HL-60/S4 (cell line): ENCODE results near the gene PVALEF.

Source experiments
- in situ Hi-C: fragments of 300-500 bp; cut with MboI; formaldehyde crosslinking; loops from 2 replicates; pipeline ENCODE4 v1.14.3; 2022; ENCODE audit warnings: low sequenced_read_pairs

The PVALEF gene

GRCh38 chr17:81128338-81128737 lies 37.0 kb upstream of the PVALEF start:
- in situ Hi-C loops, result no loop called here

- in situ Hi-C loops, result no loop called here
These were observed 36.5 kb upstream of the PVALEF start for GRCh38 chr17:81128774-81129173.

- in situ Hi-C loops, result no loop called here
These were observed 36.0 kb upstream of the PVALEF start for GRCh38 chr17:81129289-81129688.

GRCh38 chr17:81129711-81130367 lies 35.5 kb upstream of the PVALEF start:
- in situ Hi-C loops, result no loop called here

GRCh38 chr17:81130385-81131361 lies 34.6 kb upstream of the PVALEF start:
- in situ Hi-C loops, result no loop called here

- in situ Hi-C loops, result no loop called here
These were observed 33.7 kb upstream of the PVALEF start for GRCh38 chr17:81131486-81132196.

- in situ Hi-C loops, result no loop called here
These were observed 33.1 kb upstream of the PVALEF start for GRCh38 chr17:81132197-81132540.

GRCh38 chr17:81132770-81133723 lies 32.3 kb upstream of the PVALEF start:
- in situ Hi-C loops, result no loop called here

- in situ Hi-C loops, result no loop called here
These were observed 31.1 kb upstream of the PVALEF start for GRCh38 chr17:81134064-81134781.

GRCh38 chr17:81135505-81136278 lies 29.6 kb upstream of the PVALEF start:
- in situ Hi-C loops, result no loop called here

- in situ Hi-C loops, result no loop called here
These were observed 28.9 kb upstream of the PVALEF start for GRCh38 chr17:81136366-81136765.

GRCh38 chr17:81137248-81137647 lies 28.1 kb upstream of the PVALEF start:
- in situ Hi-C loops, result no loop called here

GRCh38 chr17:81138083-81138482 lies 27.2 kb upstream of the PVALEF start:
- in situ Hi-C loops, result no loop called here

- in situ Hi-C loops, result no loop called here
These were observed 26.8 kb upstream of the PVALEF start for GRCh38 chr17:81138500-81138899.

GRCh38 chr17:81139428-81139827 lies 25.9 kb upstream of the PVALEF start:
- in situ Hi-C loops, result no loop called here

- in situ Hi-C loops, result no loop called here
These were observed 25.3 kb upstream of the PVALEF start for GRCh38 chr17:81140018-81140417.

- in situ Hi-C loops, result no loop called here
These were observed 24.6 kb upstream of the PVALEF start for GRCh38 chr17:81140695-81141094.

- in situ Hi-C loops, result no loop called here
These were observed 22.8 kb upstream of the PVALEF start for GRCh38 chr17:81142301-81143199.
